Mesothelial cell of epicardium (in vitro differentiated cells): ENCODE data around the gene PFN3. TPM values are rescaled to one million over a fixed set of nuclear protein-coding genes. Genes with fewer than 3 reads are reported as not detected.

Source experiments
- DNase-seq, 2 experiments: peaks; one replicate each; pipeline ENCODE4 v3.0.0; 2021; ENCODE audit warnings: low spot score in 2 of 2; ENCODE audit not compliant: unreplicated experiment in 2 of 2
- H3K27ac Mint-ChIP-seq: 2 replicates; pipeline ENCODE4 v1.8.0; 2021; ENCODE audit warnings: mixed read lengths
- H3K27me3 Mint-ChIP-seq: 2 replicates; pipeline ENCODE4 v1.8.0; 2021; ENCODE audit warnings: low read depth, mixed read lengths
- H3K36me3 Mint-ChIP-seq: 2 replicates; pipeline ENCODE4 v1.8.0; 2021; ENCODE audit warnings: mixed read lengths
- H3K4me1 Mint-ChIP-seq: 2 replicates; pipeline ENCODE4 v1.8.0; 2021; ENCODE audit warnings: mixed read lengths
- H3K4me3 Mint-ChIP-seq: 2 replicates; pipeline ENCODE4 v1.8.0; 2021; ENCODE audit warnings: mild to moderate bottlenecking, moderate library complexity, mixed read lengths
- H3K9me3 Mint-ChIP-seq: 2 replicates; pipeline ENCODE4 v1.8.0; 2021; ENCODE audit warnings: mixed read lengths
- CTCF ChIP-seq: fragments of 200-600 bp; sonication (generic); IDR thresholded peaks from one replicate; pipeline ENCODE4 v1.5.0; 2021; ENCODE audit warnings: antibody characterized with exemption; ENCODE audit not compliant: unreplicated experiment
- total RNA-seq: library from RNA; stranded (reverse); gene quantifications from 3 replicates; pipeline ENCODE4 v1.2.1, GENCODE V29; 2021

PFN3 gene
- total RNA-seq, 1 donor from 2014 or later, result not detected

GRCh38 chr5:177393206-177393765, 7.2 kb downstream of the PFN3 start:
- Mint-ChIP-seq H3K9me3 (no peaks in the 10 kb centered on the region), H3K4me3 (no peak overlapping the region), H3K36me3 (no peaks in the 10 kb centered on the region), H3K27me3 (peaks cover 11% of the 10 kb centered on the region), H3K4me1 (peaks cover 13% of the 10 kb centered on the region), H3K27ac (no peak overlapping the region)
- TF ChIP-seq CTCF, result no peak
- DNase-seq, result no peak

GRCh38 chr5:177392765-177393164, 7.7 kb downstream of the PFN3 start:
- no peak overlapping the region for H3K4me3 Mint-ChIP-seq
- peaks cover 13% of the 10 kb centered on the region for H3K4me1 Mint-ChIP-seq
- no peaks in the 10 kb centered on the region for H3K36me3 Mint-ChIP-seq
- H3K27me3 Mint-ChIP-seq, result peaks cover 8% of the 10 kb centered on the region
- DNase-seq, result no peak
- TF ChIP-seq CTCF, result no peak
- H3K9me3 Mint-ChIP-seq, result no peaks in the 10 kb centered on the region
- no peak overlapping the region for H3K27ac Mint-ChIP-seq

GRCh38 chr5:177390363-177391300, 9.8 kb downstream of the PFN3 start:
- peak; percentile 70 to 91 for DNase-seq
- Mint-ChIP-seq H3K4me3 (no peak overlapping the region), H3K27ac (peak overlapping the region; percentile 47), H3K4me1 (peaks cover 13% of the 10 kb centered on the region), H3K9me3 (no peaks in the 10 kb centered on the region), H3K27me3 (peaks cover 3% of the 10 kb centered on the region), H3K36me3 (no peaks in the 10 kb centered on the region)
- peak; percentile 99 for TF ChIP-seq CTCF

- H3K27me3 Mint-ChIP-seq, result no peaks in the 10 kb centered on the region
- no peaks in the 10 kb centered on the region for H3K9me3 Mint-ChIP-seq
- no peak overlapping the region for H3K4me3 Mint-ChIP-seq
- peak overlapping the region; percentile 84 for H3K27ac Mint-ChIP-seq
- no peak for TF ChIP-seq CTCF
- peaks cover 13% of the 10 kb centered on the region for H3K4me1 Mint-ChIP-seq
- DNase-seq, result no peak
- no peaks in the 10 kb centered on the region for H3K36me3 Mint-ChIP-seq
Observed at GRCh38 chr5:177389241-177390169, 11.0 kb downstream of the PFN3 start.

- Mint-ChIP-seq H3K36me3 (no peaks in the 10 kb centered on the region), H3K4me1 (peaks cover 13% of the 10 kb centered on the region), H3K27me3 (no peaks in the 10 kb centered on the region), H3K9me3 (no peaks in the 10 kb centered on the region), H3K4me3 (no peak overlapping the region), H3K27ac (peak overlapping the region; percentile 44)
- no peak for DNase-seq
- no peak for TF ChIP-seq CTCF
Observed at GRCh38 chr5:177388521-177389052, 11.9 kb downstream of the PFN3 start.
